Naive B cell (primary cell): ENCODE data around the gene SIL1. TPM values are rescaled to one million over a fixed set of nuclear protein-coding genes. Genes with fewer than 3 reads are reported as not detected.

Experiments used
- ATAC-seq, 2 donors: fragments of 150-1000 bp; cut with Tn5 transposase; 2 replicates each; pipeline ENCODE4 v1.10.0; 2021; ENCODE audit warnings: low read depth in 2 of 2, mild to moderate bottlenecking in 2 of 2, moderate library complexity in 2 of 2
- DNase-seq: peaks from one replicate; pipeline ENCODE4 v3.0.0; 2022
- H3K27ac Mint-ChIP-seq, 6 donors: one replicate each; pipeline ENCODE4 v1.8.0; 2020 to 2022; ENCODE audit warnings: mild to moderate bottlenecking in 6 of 6, mixed read lengths in 6 of 6, moderate library complexity in 5 of 6, inconsistent platforms in 2 of 6
- H3K27me3 Mint-ChIP-seq, 3 donors: one replicate each; pipeline ENCODE4 v1.8.0; 2021 to 2022; ENCODE audit warnings: mixed read lengths in 3 of 3, mild to moderate bottlenecking in 1 of 3
- H3K36me3 Mint-ChIP-seq, 2 donors: one replicate each; pipeline ENCODE4 v1.8.0; 2020 to 2022; ENCODE audit warnings: mixed read lengths in 2 of 2, inconsistent platforms in 1 of 2, mild to moderate bottlenecking in 1 of 2
- H3K4me1 Mint-ChIP-seq, 3 donors: one replicate each; pipeline ENCODE4 v1.8.0; 2020 to 2022; ENCODE audit warnings: mixed read lengths in 3 of 3, inconsistent platforms in 1 of 3, mild to moderate bottlenecking in 1 of 3, moderate library complexity in 1 of 3
- H3K4me3 Mint-ChIP-seq, 8 donors: one replicate each; pipeline ENCODE4 v1.8.0; 2020 to 2022; ENCODE audit warnings: mild to moderate bottlenecking in 8 of 8, mixed read lengths in 8 of 8, moderate library complexity in 8 of 8, inconsistent platforms in 2 of 8
- H3K9me3 Mint-ChIP-seq, 7 donors: one replicate each; pipeline ENCODE4 v1.8.0; 2020 to 2022; ENCODE audit warnings: mixed read lengths in 7 of 7, mild to moderate bottlenecking in 5 of 7, inconsistent platforms in 2 of 7, moderate library complexity in 1 of 7
- polyA plus RNA-seq, 6 donors: library from polyadenylated mRNA; unstranded; fragments of 300-500 nt; fragmentation: Illumina TruSeq; gene quantifications; one replicate each; pipeline ENCODE4 v1.2.3, GENCODE V29; 2021; ENCODE audit warnings: low read depth in 6 of 6

Gene SIL1
- polyA plus RNA-seq, 6 donors from 2014 or later: 9.1 to 18.7 (median 13.6) TPM

DNA sequence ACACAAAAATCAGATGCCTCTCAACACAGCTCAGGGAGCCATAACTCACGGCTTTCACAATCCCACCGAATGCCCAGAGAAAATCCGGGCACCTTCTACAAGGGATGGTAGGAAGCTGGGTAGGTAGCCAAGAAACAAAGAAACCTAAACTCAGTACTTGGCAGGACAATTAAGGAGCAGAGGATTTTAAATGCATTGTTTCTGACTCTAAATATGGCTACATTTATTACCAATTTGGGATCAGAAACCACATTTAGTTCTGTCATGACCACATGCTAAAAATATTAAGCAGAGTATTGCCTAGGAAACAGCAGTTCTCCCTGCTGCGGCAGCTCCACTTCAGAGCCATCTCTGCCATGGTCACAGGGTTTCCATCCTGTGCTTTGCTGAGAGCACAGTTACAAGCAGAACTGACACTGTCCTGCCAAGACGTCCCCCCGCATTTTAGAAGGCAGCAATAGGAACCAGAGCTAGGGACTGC lies 57.5 kb downstream of the SIL1 start:
- H3K27me3 Mint-ChIP-seq: no peaks in the 10 kb centered on the region
- H3K4me1 Mint-ChIP-seq: peaks cover 23 to 32% (median 26%) of the 10 kb centered on the region in 3 donors
- no peak for DNase-seq
- H3K36me3 Mint-ChIP-seq: peaks cover 4 to 8% of the 10 kb centered on the region in 2 donors
- ATAC-seq: no peak
- no peak overlapping the region for H3K4me3 Mint-ChIP-seq
- H3K27ac Mint-ChIP-seq: peak overlapping the region in 2 of 6 donors; percentile 50 to 69
- no peaks in the 10 kb centered on the region for H3K9me3 Mint-ChIP-seq

DNA sequence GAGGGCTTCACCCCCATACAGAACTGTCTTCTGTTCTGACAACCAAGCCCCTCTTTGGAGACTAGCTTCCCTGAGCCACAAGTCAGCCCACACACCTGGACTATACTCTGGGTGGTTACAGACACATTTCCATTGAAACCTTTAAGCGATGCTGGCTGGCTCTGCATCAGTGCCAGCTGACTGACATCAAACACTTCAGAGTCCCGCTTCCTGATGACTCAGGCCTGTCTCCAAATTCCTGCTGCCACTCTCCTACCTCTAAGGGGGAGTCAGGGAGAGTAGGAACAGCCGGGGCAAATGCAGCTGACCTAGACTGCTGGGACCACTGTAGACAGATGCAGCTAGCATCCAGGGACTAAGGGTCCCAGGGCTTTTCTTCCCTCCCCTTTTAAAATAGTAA lies 59.4 kb downstream of the SIL1 start:
- H3K27me3 Mint-ChIP-seq: no peaks in the 10 kb centered on the region
- no peaks in the 10 kb centered on the region for H3K9me3 Mint-ChIP-seq
- DNase-seq: no peak
- peaks cover 0 to 8% of the 10 kb centered on the region in 2 donors for H3K36me3 Mint-ChIP-seq
- no peak overlapping the region for H3K27ac Mint-ChIP-seq
- ATAC-seq: no peak
- peaks cover 23 to 41% (median 26%) of the 10 kb centered on the region in 3 donors for H3K4me1 Mint-ChIP-seq
- H3K4me3 Mint-ChIP-seq: no peak overlapping the region

DNA sequence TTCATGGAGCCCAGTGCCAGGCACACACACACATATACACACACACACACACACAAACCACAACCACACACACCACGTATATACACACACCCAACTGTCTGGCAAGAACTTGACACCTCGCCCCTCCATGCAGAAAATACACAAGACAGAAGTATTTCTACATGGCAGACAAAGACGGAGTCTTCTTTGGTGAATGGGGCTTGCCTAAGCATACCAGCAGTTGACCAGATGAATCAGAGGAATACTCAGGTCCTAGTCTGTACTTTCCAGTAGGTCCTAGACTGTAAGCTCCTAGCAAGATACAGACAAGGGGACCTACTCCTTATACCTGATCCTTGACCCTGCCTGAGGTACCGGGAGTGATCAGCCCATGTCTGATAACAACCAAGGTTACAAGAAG lies 60.1 kb downstream of the SIL1 start:
- Mint-ChIP-seq H3K4me3 (no peak overlapping the region), H3K27me3 (no peaks in the 10 kb centered on the region), H3K4me1 (peaks cover 23 to 47% (median 26%) of the 10 kb centered on the region in 3 donors), H3K27ac (peak overlapping the region in 1 of 6 donors; percentile 20), H3K36me3 (peaks cover 0 to 8% of the 10 kb centered on the region in 2 donors), H3K9me3 (no peaks in the 10 kb centered on the region)
- DNase-seq (no peak), ATAC-seq (no peak)

DNA sequence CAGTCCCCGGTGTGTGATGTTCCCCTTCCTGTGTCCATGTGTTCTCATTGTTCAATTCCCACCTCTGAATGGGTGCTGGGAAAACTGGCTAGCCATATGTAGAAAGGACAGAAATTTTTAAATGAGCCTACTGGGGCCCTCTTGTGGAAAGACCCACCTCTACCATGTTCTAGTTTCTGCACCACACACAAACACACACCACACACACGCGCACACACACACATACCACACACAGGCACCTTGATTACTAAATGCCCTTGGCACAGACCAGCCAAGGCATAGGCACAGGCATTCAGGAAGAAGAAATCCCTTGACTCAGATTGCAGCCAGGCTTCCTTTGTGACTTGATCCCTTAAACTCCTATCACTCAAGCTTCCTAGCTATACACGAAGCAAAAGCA lies 60.5 kb downstream of the SIL1 start:
- Mint-ChIP-seq H3K4me1 (peaks cover 23 to 50% (median 24%) of the 10 kb centered on the region in 3 donors), H3K27me3 (no peaks in the 10 kb centered on the region), H3K36me3 (peaks cover 0 to 8% of the 10 kb centered on the region in 2 donors), H3K9me3 (no peaks in the 10 kb centered on the region), H3K4me3 (no peak overlapping the region), H3K27ac (peak overlapping the region in 1 of 6 donors; percentile 75)
- DNase-seq (no peak), ATAC-seq (no peak)

DNA sequence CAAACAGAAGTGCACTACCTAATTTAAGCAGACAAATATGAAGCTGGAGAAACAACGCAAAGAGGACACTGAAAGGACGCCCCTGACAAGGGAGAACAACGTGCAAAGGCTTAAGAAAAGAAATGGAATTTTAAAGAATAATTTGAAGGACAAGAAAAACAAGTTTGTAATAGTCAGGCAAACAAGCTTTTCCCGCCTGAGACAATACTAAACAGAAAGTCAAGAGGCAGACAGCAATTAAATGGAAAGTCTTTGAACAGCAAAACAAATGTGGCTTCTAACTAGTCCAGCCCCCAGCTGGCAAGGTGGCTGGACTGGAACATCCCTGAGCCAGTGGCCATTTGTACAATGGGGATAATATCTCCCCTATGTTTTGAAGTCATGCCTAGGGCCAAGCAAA lies 63.3 kb downstream of the SIL1 start:
- Mint-ChIP-seq H3K27me3 (no peaks in the 10 kb centered on the region), H3K9me3 (peaks cover 0 to 2% (median 0%) of the 10 kb centered on the region in 7 donors), H3K27ac (no peak overlapping the region), H3K36me3 (peaks cover 0 to 8% of the 10 kb centered on the region in 2 donors), H3K4me1 (peaks cover 12 to 37% (median 25%) of the 10 kb centered on the region in 3 donors), H3K4me3 (no peak overlapping the region)
- ATAC-seq (no peak), DNase-seq (no peak)

DNA sequence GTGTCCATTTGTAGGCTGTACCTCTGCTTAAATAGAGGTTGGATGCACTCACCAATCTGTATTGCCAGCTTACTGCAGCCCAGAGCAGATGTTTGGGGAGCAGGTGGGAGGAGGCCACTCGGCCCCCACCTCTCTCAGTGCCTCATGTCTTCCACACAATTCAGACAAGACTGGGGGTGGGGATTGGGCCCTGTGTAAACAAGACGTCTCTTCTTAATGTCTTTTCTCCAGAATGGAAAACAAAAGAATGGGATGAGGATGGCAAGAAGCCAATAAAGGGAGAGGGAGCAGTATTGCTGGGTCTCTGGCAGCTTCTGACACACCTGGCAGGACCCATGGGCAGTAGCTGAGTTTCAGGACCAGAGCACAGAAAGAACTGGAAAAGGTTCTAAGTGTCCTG lies 64.9 kb downstream of the SIL1 start:
- DNase-seq: no peak
- Mint-ChIP-seq H3K27ac (peak overlapping the region in 1 of 6 donors; percentile 9), H3K36me3 (peaks cover 0 to 8% of the 10 kb centered on the region in 2 donors)

DNA sequence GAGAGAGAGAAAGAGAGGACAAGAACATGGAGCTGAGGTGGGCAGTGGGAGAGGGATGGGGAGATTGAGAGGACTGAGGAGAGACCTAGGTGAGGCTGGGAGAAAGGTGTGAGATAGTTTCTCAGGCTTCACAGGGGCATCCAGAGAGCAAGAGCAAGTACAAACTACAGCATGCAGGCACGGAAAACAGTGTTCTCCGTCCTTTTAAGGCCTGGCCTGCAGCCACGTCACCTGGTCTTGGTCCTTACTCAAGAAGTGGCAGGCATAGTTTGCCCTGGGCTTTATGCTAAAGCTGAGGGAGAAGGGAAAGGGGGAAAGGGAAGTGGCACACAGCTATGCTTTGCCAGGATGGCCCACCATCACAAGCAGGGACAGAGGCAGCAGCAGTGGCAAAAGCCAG lies 65.7 kb downstream of the SIL1 start:
- DNase-seq (no peak), ATAC-seq (no peak)
- Mint-ChIP-seq H3K9me3 (peaks cover 0 to 2% (median 0%) of the 10 kb centered on the region in 7 donors), H3K4me1 (peaks cover 12 to 27% (median 17%) of the 10 kb centered on the region in 3 donors), H3K27ac (no peak overlapping the region), H3K36me3 (peaks cover 0 to 8% of the 10 kb centered on the region in 2 donors), H3K4me3 (no peak overlapping the region), H3K27me3 (no peaks in the 10 kb centered on the region)

More for the DNA sequence above, 64.9 kb downstream of the SIL1 start:
- no peak overlapping the region for H3K4me3 Mint-ChIP-seq
- peaks cover 12 to 34% (median 23%) of the 10 kb centered on the region in 3 donors for H3K4me1 Mint-ChIP-seq
- ATAC-seq: no peak
- H3K27me3 Mint-ChIP-seq: no peaks in the 10 kb centered on the region
- peaks cover 0 to 2% (median 0%) of the 10 kb centered on the region in 7 donors for H3K9me3 Mint-ChIP-seq

DNA sequence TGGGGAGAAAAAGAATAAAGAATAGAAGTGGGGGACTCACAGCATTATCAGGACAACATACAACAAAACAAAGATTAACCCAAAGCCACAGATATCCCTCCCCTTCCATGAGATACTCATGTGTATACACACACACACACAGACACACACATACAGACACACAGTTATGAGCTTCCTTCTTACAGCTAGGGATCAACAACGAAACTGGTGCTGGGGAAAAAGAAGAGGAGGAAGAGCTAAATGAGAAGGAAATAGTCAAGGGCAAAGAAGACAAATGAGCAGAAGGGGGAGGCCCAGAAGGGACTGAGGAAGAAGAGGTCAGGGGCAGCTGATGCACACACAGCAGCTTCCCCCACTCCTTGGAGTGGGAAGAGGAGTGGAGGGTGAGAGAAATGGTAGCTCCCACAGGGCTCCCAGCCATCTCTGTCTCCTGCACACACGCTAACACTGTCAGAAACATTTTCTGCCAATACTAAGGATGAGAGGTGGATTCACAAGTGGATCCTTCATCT lies 66.2 kb downstream of the SIL1 start:
- H3K4me1 Mint-ChIP-seq: peaks cover 12 to 27% (median 17%) of the 10 kb centered on the region in 3 donors
- DNase-seq (no peak), ATAC-seq (no peak)
- peaks cover 0 to 12% of the 10 kb centered on the region in 2 donors for H3K36me3 Mint-ChIP-seq
- H3K27ac Mint-ChIP-seq: no peak overlapping the region
- no peaks in the 10 kb centered on the region for H3K27me3 Mint-ChIP-seq
- no peak overlapping the region for H3K4me3 Mint-ChIP-seq
- peaks cover 0 to 2% (median 0%) of the 10 kb centered on the region in 7 donors for H3K9me3 Mint-ChIP-seq

DNA sequence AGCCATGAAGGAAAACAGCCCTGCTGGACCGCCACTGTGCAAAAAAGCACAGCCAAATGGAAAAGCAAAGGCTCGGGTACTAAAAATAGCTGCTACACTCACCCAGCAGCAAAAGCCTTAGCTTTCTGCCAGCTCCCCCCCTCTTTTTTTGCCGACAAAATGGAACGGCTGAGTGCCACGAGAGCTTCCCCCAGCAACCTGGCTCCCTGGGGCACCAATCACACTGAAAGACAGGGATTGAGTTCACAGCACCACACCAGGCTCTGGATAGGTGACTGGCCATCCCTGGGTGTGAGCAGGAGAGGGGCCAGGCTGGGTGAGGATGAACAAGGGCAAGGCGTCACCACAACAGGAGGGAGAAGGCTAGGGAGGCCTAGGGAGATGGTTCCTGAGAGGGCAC lies 66.7 kb downstream of the SIL1 start:
- Mint-ChIP-seq H3K9me3 (peaks cover 0 to 2% (median 0%) of the 10 kb centered on the region in 7 donors), H3K36me3 (peaks cover 0 to 15% of the 10 kb centered on the region in 2 donors), H3K27ac (peak overlapping the region in 1 of 6 donors; percentile 4), H3K4me3 (no peak overlapping the region), H3K27me3 (no peaks in the 10 kb centered on the region), H3K4me1 (peaks cover 12 to 27% (median 16%) of the 10 kb centered on the region in 3 donors)
- no peak for ATAC-seq
- no peak for DNase-seq

DNA sequence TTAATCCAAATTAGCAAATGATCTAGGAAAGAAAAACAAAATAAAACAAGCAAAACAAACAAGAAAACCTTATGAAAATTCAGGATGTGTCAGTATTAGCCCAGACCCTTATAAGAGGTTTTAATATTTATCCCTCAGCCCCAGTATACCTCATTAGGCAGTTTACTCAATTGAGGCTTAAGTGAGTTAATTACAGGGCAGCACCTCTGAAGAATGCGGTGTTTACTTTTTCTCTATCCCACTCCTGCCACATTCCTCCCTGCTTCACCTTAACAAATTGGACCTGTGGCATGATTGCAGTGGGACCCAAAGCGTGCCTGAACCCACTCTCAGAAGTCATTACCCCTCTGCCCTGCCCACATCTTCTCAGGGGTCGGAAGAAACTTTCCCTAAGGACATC lies 67.1 kb downstream of the SIL1 start:
- no peak for ATAC-seq
- H3K4me1 Mint-ChIP-seq: peaks cover 12 to 27% (median 12%) of the 10 kb centered on the region in 3 donors

DNA sequence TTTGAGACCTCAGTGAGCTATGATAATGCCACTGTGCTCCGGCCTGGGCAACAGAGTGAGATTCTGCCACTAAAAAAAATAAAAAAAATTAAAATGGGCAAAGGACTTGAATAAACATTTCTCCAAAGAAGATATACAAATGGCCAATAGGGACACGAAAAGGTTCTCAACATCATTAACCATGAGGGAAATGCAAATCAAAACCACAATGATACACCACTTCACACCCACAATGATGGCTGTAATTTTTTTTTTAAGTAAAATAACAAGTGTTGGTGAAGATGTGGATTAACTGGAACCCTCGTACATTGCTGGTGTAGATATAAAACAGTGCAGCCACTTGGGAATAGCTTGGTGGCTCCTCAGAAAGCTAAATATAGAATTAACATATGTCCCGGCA lies 68.0 kb downstream of the SIL1 start:
- Mint-ChIP-seq H3K4me3 (no peak overlapping the region), H3K36me3 (peaks cover 0 to 13% of the 10 kb centered on the region in 2 donors), H3K27me3 (no peaks in the 10 kb centered on the region), H3K4me1 (peaks cover 12 to 25% (median 12%) of the 10 kb centered on the region in 3 donors), H3K27ac (no peak overlapping the region), H3K9me3 (peaks cover 0 to 2% (median 0%) of the 10 kb centered on the region in 7 donors)
- ATAC-seq (no peak), DNase-seq (no peak)

More for the DNA sequence above, 67.1 kb downstream of the SIL1 start:
- H3K36me3 Mint-ChIP-seq: peaks cover 0 to 15% of the 10 kb centered on the region in 2 donors
- no peak for DNase-seq
- peak overlapping the region in 1 of 6 donors; percentile 11 for H3K27ac Mint-ChIP-seq
- H3K4me3 Mint-ChIP-seq: no peak overlapping the region
- peaks cover 0 to 2% (median 0%) of the 10 kb centered on the region in 7 donors for H3K9me3 Mint-ChIP-seq
- no peaks in the 10 kb centered on the region for H3K27me3 Mint-ChIP-seq

DNA sequence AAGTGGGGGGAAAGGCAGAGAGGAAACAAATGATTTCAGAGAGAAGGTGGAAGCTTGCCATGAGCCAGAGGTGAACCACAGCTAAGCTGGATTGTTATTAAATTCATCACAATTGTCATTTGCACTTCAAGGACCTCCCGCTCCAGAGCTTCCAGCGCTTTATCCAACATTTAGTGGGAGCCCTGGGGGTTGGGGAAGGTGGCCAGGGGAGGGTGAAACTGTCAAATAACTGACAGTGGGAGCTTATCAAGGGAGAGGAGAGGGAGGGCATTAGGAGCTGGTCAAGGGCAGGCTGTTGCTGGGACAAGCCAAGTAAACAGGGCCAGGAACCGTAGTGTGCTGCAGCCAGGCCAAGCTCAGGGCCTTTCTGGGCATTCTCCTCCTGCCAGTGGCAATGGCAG lies 71.5 kb downstream of the SIL1 start:
- Mint-ChIP-seq H3K4me1 (peaks cover under 1 to 5% (median 3%) of the 10 kb centered on the region in 3 donors), H3K9me3 (peaks cover 0 to 2% (median 0%) of the 10 kb centered on the region in 7 donors), H3K27ac (no peak overlapping the region), H3K4me3 (no peak overlapping the region), H3K36me3 (peaks cover 0 to 13% of the 10 kb centered on the region in 2 donors), H3K27me3 (no peaks in the 10 kb centered on the region)
- ATAC-seq: no peak
- DNase-seq: no peak

DNA sequence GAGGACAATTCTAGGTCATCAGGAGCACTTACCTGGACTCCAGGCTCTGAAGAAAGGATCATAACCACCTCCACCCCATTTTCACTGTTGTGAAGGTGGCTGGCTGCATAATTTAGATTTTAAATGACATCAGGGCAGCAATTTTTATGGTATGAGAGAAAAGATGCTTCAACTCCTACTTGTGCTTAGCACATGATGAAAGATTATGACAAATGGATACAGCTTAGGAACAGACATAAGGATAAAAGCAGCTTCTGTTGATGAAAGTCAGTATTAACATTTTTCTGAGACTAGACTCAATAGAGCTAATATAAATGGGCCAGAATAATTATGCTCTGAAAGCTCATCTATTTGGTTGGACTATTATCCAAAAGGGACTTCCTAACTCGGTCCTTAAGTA lies 72.2 kb downstream of the SIL1 start:
- Mint-ChIP-seq H3K4me3 (no peak overlapping the region), H3K9me3 (peaks cover 0 to 2% (median 0%) of the 10 kb centered on the region in 7 donors), H3K36me3 (peaks cover 0 to 13% of the 10 kb centered on the region in 2 donors), H3K27me3 (no peaks in the 10 kb centered on the region), H3K27ac (no peak overlapping the region), H3K4me1 (peaks cover 0 to 3% (median 2%) of the 10 kb centered on the region in 3 donors)
- ATAC-seq: no peak
- no peak for DNase-seq

DNA sequence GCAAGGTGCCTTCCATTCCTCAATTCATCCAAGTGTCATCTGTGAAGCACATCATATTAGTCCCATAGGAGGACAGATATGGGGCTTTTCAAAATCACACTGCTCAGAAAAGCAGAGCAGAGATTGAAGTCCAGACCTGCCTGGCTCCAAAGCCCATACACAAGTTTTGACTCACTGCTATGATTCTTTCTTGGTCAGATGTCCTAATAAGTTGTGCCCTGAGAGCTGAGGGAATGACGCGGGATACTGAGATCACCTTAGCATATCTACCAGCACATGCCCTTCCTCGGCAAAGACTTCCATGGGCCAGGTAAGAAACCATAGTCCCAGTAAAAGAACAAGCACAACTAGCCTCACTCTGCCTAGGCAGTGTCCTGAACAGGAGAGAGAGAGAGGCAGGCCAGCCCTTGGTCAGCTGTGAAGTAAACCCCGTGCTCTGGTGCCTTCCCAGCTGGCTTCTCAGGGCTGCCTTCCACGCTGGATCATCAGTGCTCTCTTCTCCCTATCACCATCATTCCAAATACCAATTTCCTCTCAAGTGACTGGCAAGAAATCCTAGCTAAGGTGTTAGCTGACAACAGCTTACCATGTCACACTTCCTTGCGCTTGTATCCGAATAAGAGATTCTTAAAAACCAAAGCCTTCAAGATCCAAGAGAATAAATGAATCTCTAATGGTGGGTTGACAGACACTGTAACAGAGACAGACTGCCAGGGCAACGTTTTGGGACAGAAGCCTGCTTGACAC lies 73.2 kb downstream of the SIL1 start:
- H3K27me3 Mint-ChIP-seq: no peaks in the 10 kb centered on the region
- peaks cover 0 to 13% of the 10 kb centered on the region in 2 donors for H3K36me3 Mint-ChIP-seq
- DNase-seq: no peak
- H3K9me3 Mint-ChIP-seq: no peaks in the 10 kb centered on the region
- no peak for ATAC-seq
- H3K27ac Mint-ChIP-seq: no peak overlapping the region
- H3K4me3 Mint-ChIP-seq: no peak overlapping the region
- H3K4me1 Mint-ChIP-seq: peaks cover 0 to under 1% (median 0%) of the 10 kb centered on the region in 3 donors
